Amygdala (tissue), 56 donors: ENCODE measurements around the gene UTS2B.

ENCODE experiments used
- DNase-seq, 56 donors: peaks; one replicate each; lab custom pipeline; 2025; lab: John Stamatoyannopoulos, UW

Gene UTS2B

GRCh38 chr3:191353022-191353777, 22.9 kb upstream of the UTS2B start:
- DNase-seq, result no peak

- no peak for DNase-seq
Measured at GRCh38 chr3:191352014-191352413, 21.7 kb upstream of the UTS2B start.

GRCh38 chr3:191350396-191351090, 20.2 kb upstream of the UTS2B start:
- DNase-seq, result no peak

GRCh38 chr3:191348098-191348497, 17.8 kb upstream of the UTS2B start:
- no peak for DNase-seq

GRCh38 chr3:191347228-191347627, 16.9 kb upstream of the UTS2B start:
- no peak for DNase-seq

- DNase-seq, result no peak
Measured at GRCh38 chr3:191345334-191345733, 15.0 kb upstream of the UTS2B start.

- DNase-seq, result no peak
Measured at GRCh38 chr3:191343913-191344312, 13.6 kb upstream of the UTS2B start.

- no peak for DNase-seq
Measured at GRCh38 chr3:191343115-191343514, 12.8 kb upstream of the UTS2B start.

- DNase-seq, result peak in 1 of 56 donors; percentile 2
Measured at GRCh38 chr3:191342411-191342810, 12.1 kb upstream of the UTS2B start.

GRCh38 chr3:191342006-191342405, 11.7 kb upstream of the UTS2B start:
- no peak for DNase-seq

GRCh38 chr3:191340966-191341365, 10.6 kb upstream of the UTS2B start:
- DNase-seq, result no peak

GRCh38 chr3:191340351-191340750, 10.0 kb upstream of the UTS2B start:
- no peak for DNase-seq

GRCh38 chr3:191339316-191339917, 9.1 kb upstream of the UTS2B start:
- no peak for DNase-seq

GRCh38 chr3:191338177-191338488, 7.8 kb upstream of the UTS2B start:
- no peak for DNase-seq

- DNase-seq, result no peak
Measured at GRCh38 chr3:191336833-191337232, 6.5 kb upstream of the UTS2B start.

GRCh38 chr3:191334346-191334893, 4.1 kb upstream of the UTS2B start:
- no peak for DNase-seq

GRCh38 chr3:191333298-191333880, 3.1 kb upstream of the UTS2B start:
- no peak for DNase-seq

- no peak for DNase-seq
Measured at GRCh38 chr3:191331388-191331787, 1.1 kb upstream of the UTS2B start.

- DNase-seq, result peak in 2 of 56 donors; percentile 19 to 26
Measured at GRCh38 chr3:191330530-191331048, 263 bp upstream of the UTS2B start.

- peak; percentile 10 to 83 (median 64) for DNase-seq
Measured at GRCh38 chr3:191328962-191329653, 1.2 kb downstream of the UTS2B start, which contains the start of gene CCDC50. CCDC50 (plus strand) TSS chr3:191329394; CDS start chr3:191329675, 281 bp downstream.
